IPS-15b (cell line): ENCODE data around the gene F12.

Experiments
- H3K27me3 ChIP-seq: one replicate; pipeline ENCODE4 v1.6.1; 2013; ENCODE audit warnings: low read length; ENCODE audit not compliant: control insufficient read depth, insufficient read depth
- H3K36me3 ChIP-seq: one replicate; pipeline ENCODE4 v1.6.1; 2013; ENCODE audit warnings: low read length; ENCODE audit not compliant: control insufficient read depth, insufficient read depth
- H3K4me1 ChIP-seq: one replicate; pipeline ENCODE4 v1.6.1; 2013; ENCODE audit warnings: mild to moderate bottlenecking, low read length; ENCODE audit not compliant: control insufficient read depth, insufficient read depth
- H3K4me3 ChIP-seq: one replicate; pipeline ENCODE4 v1.5.1; 2013; ENCODE audit warnings: low read depth, low read length
- H3K9ac ChIP-seq: one replicate; pipeline ENCODE4 v1.6.1; 2013; ENCODE audit warnings: low read depth, mild to moderate bottlenecking, low read length
- H3K9me3 ChIP-seq: one replicate; pipeline ENCODE4 v1.6.1; 2013; ENCODE audit warnings: mild to moderate bottlenecking, low read length; ENCODE audit not compliant: control insufficient read depth, insufficient read depth

Gene F12

DNA sequence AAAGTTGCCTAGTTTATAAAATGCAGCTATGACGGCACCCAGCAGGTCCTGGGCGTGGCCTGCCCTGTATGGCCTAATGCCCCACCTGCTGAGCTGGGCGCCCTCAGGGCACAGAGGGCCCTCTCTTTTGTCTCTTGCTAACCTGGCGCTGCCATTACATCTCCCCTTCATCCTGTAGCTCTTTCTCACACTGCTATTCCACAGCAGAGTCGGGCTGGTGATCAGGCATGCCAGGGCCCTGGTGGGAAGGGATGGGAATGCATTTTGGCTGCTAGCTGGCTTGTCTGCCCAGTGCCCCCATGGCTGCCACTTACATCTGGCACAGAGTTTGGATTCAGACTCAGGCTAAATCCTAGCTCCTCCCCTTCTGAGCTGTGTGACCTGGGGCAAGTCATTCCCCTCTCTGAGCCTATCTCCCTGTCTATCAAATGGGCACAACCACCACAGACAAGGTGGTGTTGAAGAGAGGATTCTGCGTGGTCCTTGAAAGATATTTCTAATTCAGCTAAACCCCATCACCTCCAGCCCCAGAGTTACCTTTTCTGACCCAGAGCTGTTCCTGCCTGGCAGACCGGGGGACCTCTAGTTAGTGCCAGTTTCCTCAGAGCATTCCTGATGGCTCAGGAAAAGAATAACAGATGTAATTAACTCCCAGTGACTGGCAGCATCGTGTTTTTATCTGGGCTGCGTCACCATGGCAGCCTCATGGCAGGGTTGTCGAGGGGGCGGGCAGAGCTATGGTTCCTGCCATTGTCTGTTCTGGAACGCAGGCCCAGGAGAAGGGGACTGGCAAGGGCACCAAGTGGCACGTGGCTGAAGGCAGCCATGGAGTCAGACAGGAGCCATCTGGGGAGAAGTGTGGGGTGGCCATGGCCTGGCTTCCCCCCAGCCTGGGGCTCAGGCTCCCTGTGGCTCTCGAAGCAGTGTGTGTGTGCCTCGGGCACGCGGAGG is 43.6 kb upstream of the F12 start:
- Histone ChIP-seq H3K4me3 (no peak overlapping the region), H3K9ac (no peak overlapping the region), H3K4me1 (peaks cover 8% of the 10 kb centered on the region), H3K27me3 (peaks cover 15% of the 10 kb centered on the region), H3K9me3 (no peaks in the 10 kb centered on the region), H3K36me3 (peaks cover 10% of the 10 kb centered on the region)

DNA sequence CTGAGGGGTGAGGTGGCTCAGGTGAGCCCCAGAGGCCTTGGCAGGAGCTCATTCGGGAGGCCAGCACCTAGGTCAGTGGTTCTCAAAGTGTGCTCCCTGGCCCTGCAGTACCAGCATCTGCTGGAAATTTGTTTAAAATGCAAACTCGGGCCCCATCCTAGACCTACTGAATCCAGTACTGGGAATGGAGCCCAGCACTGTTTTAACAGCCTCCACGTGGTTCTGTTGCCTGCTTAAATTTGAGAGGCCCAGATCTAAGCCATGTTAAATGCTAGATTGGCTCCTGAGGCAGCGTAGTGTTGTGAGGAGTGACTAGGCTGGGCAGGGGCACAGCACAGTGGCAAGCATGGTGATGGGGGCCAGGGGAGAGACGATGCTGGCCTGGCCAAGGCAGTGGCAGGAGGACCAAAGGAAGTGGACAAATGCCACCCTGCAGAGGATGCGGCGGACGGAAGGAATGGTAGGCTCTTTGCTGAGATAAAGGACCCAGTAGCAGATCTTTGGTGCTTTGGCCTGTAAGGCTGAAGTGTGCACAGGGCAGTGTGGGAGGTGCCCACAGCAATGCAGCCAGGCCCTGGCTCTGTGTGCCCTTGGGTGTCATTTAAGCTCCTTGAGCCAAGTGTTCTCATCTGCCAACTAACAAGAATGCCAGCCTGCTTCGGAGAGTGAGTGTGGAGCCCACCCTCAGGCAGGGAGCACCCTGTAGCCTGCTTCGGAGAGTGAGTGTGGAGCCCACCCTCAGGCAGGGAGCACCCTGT is 41.5 kb upstream of the F12 start:
- Histone ChIP-seq H3K4me3 (no peak overlapping the region), H3K9me3 (no peaks in the 10 kb centered on the region), H3K36me3 (no peaks in the 10 kb centered on the region), H3K9ac (no peak overlapping the region), H3K27me3 (peaks cover 18% of the 10 kb centered on the region), H3K4me1 (peaks cover 15% of the 10 kb centered on the region)

GRCh38 chr5:177449140-177450061 is 40.0 kb upstream of the F12 start:
- peaks cover 19% of the 10 kb centered on the region for H3K4me1 ChIP-seq
- H3K36me3 ChIP-seq = no peaks in the 10 kb centered on the region
- H3K9ac ChIP-seq = peak overlapping the region; percentile 32
- H3K4me3 ChIP-seq = no peak overlapping the region
- peaks cover 23% of the 10 kb centered on the region for H3K27me3 ChIP-seq
- H3K9me3 ChIP-seq = no peaks in the 10 kb centered on the region

DNA sequence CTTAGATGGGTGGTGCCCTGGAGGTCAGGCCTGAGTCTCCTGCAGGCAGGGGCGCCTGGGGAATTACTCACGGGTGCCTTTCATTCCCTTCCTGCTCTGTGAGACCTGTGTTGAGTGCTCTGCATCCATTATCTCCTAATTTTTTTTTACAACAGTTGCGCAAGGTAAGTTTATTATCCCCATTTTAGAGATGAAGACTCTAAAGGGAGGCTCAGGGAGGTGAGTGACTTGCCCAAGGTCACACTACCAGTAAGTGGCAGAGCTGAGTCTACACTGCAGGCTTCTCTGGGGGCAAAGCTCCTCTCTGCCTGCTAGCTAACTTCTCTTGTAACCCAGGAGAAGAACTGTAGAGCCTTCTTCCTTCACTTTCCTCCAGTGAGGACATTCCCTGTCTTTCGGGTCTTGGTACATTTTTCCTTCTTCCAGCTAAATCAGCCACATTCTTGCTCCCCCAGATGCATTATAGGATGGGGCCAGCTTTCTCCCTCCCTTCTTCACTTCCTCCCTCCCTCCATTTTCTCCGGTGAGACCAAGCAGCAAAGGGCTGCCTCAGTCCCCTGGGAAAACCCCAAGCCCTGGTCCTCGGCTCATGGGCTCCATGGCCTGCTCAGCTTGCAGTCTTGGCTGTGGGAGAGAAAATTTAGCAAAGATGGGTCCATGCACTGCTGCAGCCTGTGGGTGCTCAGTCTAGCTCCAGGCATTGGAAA is 39.0 kb upstream of the F12 start:
- Histone ChIP-seq H3K4me3 (peak overlapping the region; percentile 39), H3K27me3 (peaks cover 18% of the 10 kb centered on the region), H3K4me1 (peaks cover 16% of the 10 kb centered on the region), H3K9me3 (no peaks in the 10 kb centered on the region), H3K9ac (no peak overlapping the region), H3K36me3 (no peaks in the 10 kb centered on the region)

DNA sequence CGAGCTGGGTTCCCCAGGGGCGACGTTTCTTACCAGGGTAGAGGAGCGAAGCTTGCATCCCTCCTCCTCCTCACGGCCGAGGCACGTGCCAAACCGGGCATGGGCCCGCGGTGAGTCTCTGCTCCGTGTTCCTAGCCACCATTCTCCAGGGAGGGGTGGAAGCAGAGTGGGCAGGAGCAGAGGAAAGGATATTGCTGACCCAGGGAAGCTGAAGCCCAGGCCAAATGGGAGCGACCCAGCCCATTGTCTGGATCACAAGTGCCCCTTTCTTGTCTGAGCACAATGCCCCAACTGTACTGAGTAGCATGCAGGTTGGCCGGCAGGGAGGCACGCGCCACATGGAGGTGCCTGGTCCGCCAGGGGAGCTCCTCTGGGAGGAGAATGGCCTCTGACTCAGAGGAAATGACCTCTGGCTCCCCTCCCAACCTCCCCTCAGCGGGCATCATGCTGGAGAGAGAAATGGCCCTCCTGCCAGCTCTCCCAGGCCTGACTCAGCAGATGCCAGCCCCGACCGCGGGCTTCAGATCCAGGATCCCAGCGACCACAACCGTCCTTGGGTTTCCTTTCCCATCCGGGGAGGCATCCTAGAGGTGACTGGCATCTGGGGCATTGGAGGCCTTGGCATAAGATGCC is 38.4 kb upstream of the F12 start:
- H3K4me3 ChIP-seq = peak overlapping the region; percentile 39
- H3K4me1 ChIP-seq = peaks cover 14% of the 10 kb centered on the region
- no peak overlapping the region for H3K9ac ChIP-seq
- peaks cover 12% of the 10 kb centered on the region for H3K27me3 ChIP-seq
- no peaks in the 10 kb centered on the region for H3K9me3 ChIP-seq
- H3K36me3 ChIP-seq = no peaks in the 10 kb centered on the region

GRCh38 chr5:177447066-177447610 is 37.8 kb upstream of the F12 start:
- Histone ChIP-seq H3K4me3 (peak overlapping the region; percentile 39), H3K9me3 (no peaks in the 10 kb centered on the region), H3K36me3 (peaks cover 2% of the 10 kb centered on the region), H3K4me1 (peaks cover 12% of the 10 kb centered on the region), H3K27me3 (peaks cover 10% of the 10 kb centered on the region), H3K9ac (no peak overlapping the region)

GRCh38 chr5:177446200-177447065 is 37.1 kb upstream of the F12 start, which contains the start of gene PRR7:
PRR7 (plus strand) TSS chr5:177446814; CDS start chr5:177455068, 8,254 bp downstream.
- Histone ChIP-seq H3K27me3 (peaks cover 10% of the 10 kb centered on the region), H3K9ac (peak within 1 kb of the TSS; percentile 79), H3K4me1 (peaks cover 12% of the 10 kb centered on the region), H3K36me3 (peaks cover 4% of the 10 kb centered on the region), H3K4me3 (peak within 1 kb of the TSS; percentile 82), H3K9me3 (no peaks in the 10 kb centered on the region)

GRCh38 chr5:177445917-177446199 is 36.5 kb upstream of the F12 start:
- Histone ChIP-seq H3K9ac (peak overlapping the region; percentile 79), H3K4me3 (peak overlapping the region; percentile 82), H3K9me3 (no peaks in the 10 kb centered on the region), H3K27me3 (peaks cover 10% of the 10 kb centered on the region), H3K4me1 (peaks cover 12% of the 10 kb centered on the region), H3K36me3 (peaks cover 9% of the 10 kb centered on the region)

DNA sequence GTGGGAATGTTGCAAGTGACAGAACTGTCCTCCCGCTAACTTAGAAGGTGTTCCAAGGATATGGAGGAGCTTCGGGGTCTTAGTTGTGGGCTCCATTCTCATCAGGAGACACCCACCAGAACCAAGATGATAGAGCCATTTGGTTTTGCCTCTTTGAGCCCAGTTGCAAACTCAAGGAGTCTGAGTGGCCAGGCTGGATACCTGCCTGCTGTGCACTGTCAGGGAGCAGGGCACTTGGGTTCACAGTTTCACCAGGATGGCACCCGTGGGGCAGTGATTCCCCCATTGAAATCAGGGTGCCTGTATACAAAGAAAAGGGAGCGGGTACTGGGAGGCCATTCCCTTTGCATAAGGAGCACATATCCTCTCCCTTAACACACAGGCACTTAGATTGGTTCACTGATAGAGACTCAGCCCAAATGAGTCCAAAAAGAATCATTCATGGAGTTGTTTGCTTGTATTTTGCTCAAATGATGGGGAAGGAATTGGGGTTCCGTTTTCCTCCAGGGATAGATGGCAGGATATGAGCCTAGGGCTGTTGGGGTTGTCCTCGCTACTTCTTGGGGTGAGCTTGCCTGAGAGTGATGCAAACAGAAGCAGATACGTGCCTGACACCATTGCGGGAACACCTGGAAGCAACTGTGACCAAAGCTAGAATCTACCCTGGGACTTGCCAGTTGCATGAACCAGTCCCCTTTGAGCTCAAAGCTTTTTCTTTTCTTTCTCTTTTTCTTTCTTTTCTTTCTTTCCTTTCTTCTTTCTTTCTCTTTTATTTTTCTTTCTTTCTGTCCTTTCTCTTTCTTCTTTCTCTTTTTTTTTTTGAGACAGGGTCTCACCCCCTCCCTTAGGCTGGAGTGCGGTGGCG is 35.9 kb upstream of the F12 start:
- Histone ChIP-seq H3K4me1 (peaks cover 14% of the 10 kb centered on the region), H3K4me3 (no peak overlapping the region), H3K9ac (peak overlapping the region; percentile 60), H3K27me3 (peaks cover 10% of the 10 kb centered on the region), H3K36me3 (peaks cover 14% of the 10 kb centered on the region), H3K9me3 (no peaks in the 10 kb centered on the region)
